Measurements from ENCODE around the gene SRP19. TPM values are rescaled to one million over a fixed set of nuclear protein-coding genes. Genes with fewer than 3 reads are reported as not detected.
A peak's percentile ranks its signal among the peaks of the same experiment; 100 is the strongest.

SRP19 gene
- total RNA-seq, 1 experiment from 2014 or later = 99.6 TPM

DNA sequence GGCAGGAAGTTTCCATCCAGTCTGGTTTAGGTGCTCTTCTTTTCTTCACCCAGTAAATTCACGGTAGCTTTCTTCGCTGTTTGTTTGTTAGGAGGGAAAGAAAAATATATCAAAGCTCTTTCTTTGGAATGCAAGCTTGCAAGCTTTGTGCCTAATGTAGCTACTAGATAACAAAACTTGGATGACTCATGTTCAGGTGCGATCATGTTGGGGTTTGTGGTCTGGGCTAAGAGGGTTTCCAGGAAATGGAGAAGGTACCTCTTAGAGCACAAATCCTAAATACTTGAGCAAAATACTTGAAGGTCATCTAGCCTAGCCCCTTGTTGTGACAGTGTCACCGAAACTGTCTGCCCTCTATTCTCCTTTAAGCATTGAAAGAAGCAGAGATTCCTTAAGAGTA lies 17.7 kb downstream of the SRP19 start:
- ChIA-PET CTCF (interaction anchor here (1.4 kb wide), 1 partner anchor 17 kb away, joined by 4 read pairs; no protein-coding TSS in a partner anchor), POLR2A (interaction anchor here (0.6 to 2.2 kb wide), 8 partner anchors 11 to 1054 kb away, joined by 3 to 7 read pairs (median 4); partner anchors contain the start of gene SRP19)
- no peaks in the 10 kb centered on the region for H3K9me3 Mint-ChIP-seq (ENCODE audit: unreplicated experiment)
- peak overlapping the region; percentile 71 for H3K27ac Mint-ChIP-seq (ENCODE audit: low read depth, unreplicated experiment)
- TF ChIP-seq, protein P1, sequence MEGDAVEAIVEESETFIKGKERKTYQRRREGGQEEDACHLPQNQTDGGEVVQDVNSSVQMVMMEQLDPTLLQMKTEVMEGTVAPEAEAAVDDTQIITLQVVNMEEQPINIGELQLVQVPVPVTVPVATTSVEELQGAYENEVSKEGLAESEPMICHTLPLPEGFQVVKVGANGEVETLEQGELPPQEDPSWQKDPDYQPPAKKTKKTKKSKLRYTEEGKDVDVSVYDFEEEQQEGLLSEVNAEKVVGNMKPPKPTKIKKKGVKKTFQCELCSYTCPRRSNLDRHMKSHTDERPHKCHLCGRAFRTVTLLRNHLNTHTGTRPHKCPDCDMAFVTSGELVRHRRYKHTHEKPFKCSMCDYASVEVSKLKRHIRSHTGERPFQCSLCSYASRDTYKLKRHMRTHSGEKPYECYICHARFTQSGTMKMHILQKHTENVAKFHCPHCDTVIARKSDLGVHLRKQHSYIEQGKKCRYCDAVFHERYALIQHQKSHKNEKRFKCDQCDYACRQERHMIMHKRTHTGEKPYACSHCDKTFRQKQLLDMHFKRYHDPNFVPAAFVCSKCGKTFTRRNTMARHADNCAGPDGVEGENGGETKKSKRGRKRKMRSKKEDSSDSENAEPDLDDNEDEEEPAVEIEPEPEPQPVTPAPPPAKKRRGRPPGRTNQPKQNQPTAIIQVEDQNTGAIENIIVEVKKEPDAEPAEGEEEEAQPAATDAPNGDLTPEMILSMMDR (IDR thresholded peaks at IDR 0.05; ENCODE audit: unreplicated experiment) = no peak
- peaks cover 20% of the 10 kb centered on the region for H3K4me1 Mint-ChIP-seq (ENCODE audit: insufficient read depth, unreplicated experiment)
- DNase-seq (ENCODE audit: unreplicated experiment) = peak; percentile 56
- intact Hi-C loops (cut with micrococcal nuclease) = loop anchor here (5.0 kb wide), 1 partner anchor 44 kb away; the partner anchor contains the start of gene REEP5
- BruUV-seq (replicated peaks) = no TSS peak
- H3K36me3 Mint-ChIP-seq (ENCODE audit: insufficient read depth, unreplicated experiment) = peaks cover 35% of the 10 kb centered on the region
- peak overlapping the region; percentile 40 for H3K4me3 Mint-ChIP-seq (ENCODE audit: unreplicated experiment)
- H3K27me3 Mint-ChIP-seq (ENCODE audit: insufficient read depth, unreplicated experiment) = no peaks in the 10 kb centered on the region

- TF ChIP-seq, protein P1 (IDR thresholded peaks at IDR 0.05; ENCODE audit: unreplicated experiment) = no peak
- ChIA-PET CTCF (interaction anchor here (0.7 to 1.2 kb wide), 2 partner anchors 32 to 529 kb away, joined by 3 read pairs; no protein-coding TSS in a partner anchor), POLR2A (interaction anchor here (0.8 to 2.2 kb wide), 7 partner anchors 9 to 87 kb away, joined by 3 to 10 read pairs (median 3); partner anchors contain the start of gene SRP19)
- Mint-ChIP-seq H3K27ac (ENCODE audit: low read depth, unreplicated experiment) (no peak overlapping the region), H3K4me1 (ENCODE audit: insufficient read depth, unreplicated experiment) (peaks cover 20% of the 10 kb centered on the region), H3K36me3 (ENCODE audit: insufficient read depth, unreplicated experiment) (peaks cover 29% of the 10 kb centered on the region), H3K9me3 (ENCODE audit: unreplicated experiment) (no peaks in the 10 kb centered on the region), H3K4me3 (ENCODE audit: unreplicated experiment) (no peak overlapping the region), H3K27me3 (ENCODE audit: insufficient read depth, unreplicated experiment) (no peaks in the 10 kb centered on the region)
- intact Hi-C loops (cut with micrococcal nuclease) = no loop called here
- no peak for DNase-seq (ENCODE audit: unreplicated experiment)
- no TSS peak for BruUV-seq (replicated peaks)
Observed at GRCh38 chr5:112880219-112880964, 19.3 kb downstream of the SRP19 start.

- intact Hi-C loops (cut with micrococcal nuclease) = no loop called here
- H3K36me3 Mint-ChIP-seq (ENCODE audit: insufficient read depth, unreplicated experiment) = peaks cover under 1% of the 10 kb centered on the region
- no peaks in the 10 kb centered on the region for H3K27me3 Mint-ChIP-seq (ENCODE audit: insufficient read depth, unreplicated experiment)
- H3K27ac Mint-ChIP-seq (ENCODE audit: low read depth, unreplicated experiment) = no peak overlapping the region
- TF ChIP-seq, protein P1 (IDR thresholded peaks at IDR 0.05; ENCODE audit: unreplicated experiment) = no peak
- H3K4me1 Mint-ChIP-seq (ENCODE audit: insufficient read depth, unreplicated experiment) = peaks cover 9% of the 10 kb centered on the region
- POLR2A ChIA-PET = interaction anchor here (1.1 to 1.9 kb wide), 3 partner anchors 13 to 35 kb away, joined by 3 to 4 read pairs (median 3); partner anchors contain the start of gene SRP19
- no peak overlapping the region for H3K4me3 Mint-ChIP-seq (ENCODE audit: unreplicated experiment)
- no TSS peak for BruUV-seq (replicated peaks)
- DNase-seq (ENCODE audit: unreplicated experiment) = no peak
- H3K9me3 Mint-ChIP-seq (ENCODE audit: unreplicated experiment) = no peaks in the 10 kb centered on the region
- CTCF ChIA-PET = no interaction called here
Observed at GRCh38 chr5:112883192-112883591, 22.1 kb downstream of the SRP19 start.

- Mint-ChIP-seq H3K36me3 (ENCODE audit: insufficient read depth, unreplicated experiment) (no peaks in the 10 kb centered on the region), H3K27ac (ENCODE audit: low read depth, unreplicated experiment) (no peak overlapping the region), H3K27me3 (ENCODE audit: insufficient read depth, unreplicated experiment) (no peaks in the 10 kb centered on the region), H3K4me3 (ENCODE audit: unreplicated experiment) (no peak overlapping the region), H3K9me3 (ENCODE audit: unreplicated experiment) (no peaks in the 10 kb centered on the region), H3K4me1 (ENCODE audit: insufficient read depth, unreplicated experiment) (no peaks in the 10 kb centered on the region)
- intact Hi-C loops (cut with micrococcal nuclease) = no loop called here
- DNase-seq (ENCODE audit: unreplicated experiment) = no peak
- TF ChIP-seq, protein P1 (IDR thresholded peaks at IDR 0.05; ENCODE audit: unreplicated experiment) = no peak
- CTCF ChIA-PET = no interaction called here
- BruUV-seq (replicated peaks) = no TSS peak
- POLR2A ChIA-PET = interaction anchor here (1.0 to 1.6 kb wide), 2 partner anchors 12 to 79 kb away, joined by 3 read pairs; no protein-coding TSS in a partner anchor
Observed at GRCh38 chr5:112885001-112885400, 23.9 kb downstream of the SRP19 start.
